ENCODE measurements around the gene LRRC1.

GRCh38 chr6:53912661-53913060 is 117.9 kb downstream of the LRRC1 start:
- TF ChIP-seq CTCF (IDR thresholded peaks at IDR 0.05; ENCODE audit: borderline replicate concordance, extremely low read depth, low read length, poor library complexity, severe bottlenecking) (no peak), EZH2 (IDR thresholded peaks at IDR 0.05; ENCODE audit: borderline replicate concordance, low read depth, low read length, severe bottlenecking) (no peak)

Data from DND-41 (cell line).